Erythroblast (primary cell): ENCODE data around the gene HSCB.

Experiments
- GATA1 ChIP-seq: IDR thresholded peaks from 2 replicates; pipeline ENCODE4 v1.6.1; 2011; ENCODE audit warnings: low read depth, mild to moderate bottlenecking, control low read depth, low read length, moderate library complexity
- POLR2A ChIP-seq: IDR thresholded peaks from 2 replicates; pipeline ENCODE4 v1.6.1; 2011; ENCODE audit warnings: mild to moderate bottlenecking, low read length

DNA sequence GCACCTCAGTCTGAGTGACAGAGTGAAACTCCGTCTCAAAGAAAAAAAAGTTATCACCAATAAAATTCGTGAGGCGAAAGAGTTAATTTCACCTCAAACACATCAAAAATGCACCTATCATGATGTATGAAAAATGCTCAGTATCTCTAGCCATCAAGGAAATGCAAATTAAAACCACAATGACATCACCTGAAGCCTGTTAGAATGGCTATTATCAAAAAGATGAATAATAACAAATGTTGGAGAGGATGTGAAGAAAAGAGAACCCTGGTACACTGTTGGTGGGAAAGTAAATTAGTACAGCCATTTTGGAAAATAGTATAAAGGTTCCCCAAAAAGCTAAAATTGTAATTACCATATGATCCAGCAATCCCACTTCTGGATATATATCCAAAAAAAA is 23.8 kb upstream of the HSCB start:
- TF ChIP-seq POLR2A (no peak), GATA1 (no peak)
